Cortex of kidney (tissue), 1 donor: ENCODE results near the gene STRN3.
"Not testable (repeated sequence)": the region's sequence is repeated elsewhere in the genome, so short reads cannot be mapped to it uniquely, and the experiment has no call there.

Experiments used
- DNase-seq: peaks from one replicate; lab custom pipeline; 2025; lab: John Stamatoyannopoulos, UW

Gene STRN3

DNA sequence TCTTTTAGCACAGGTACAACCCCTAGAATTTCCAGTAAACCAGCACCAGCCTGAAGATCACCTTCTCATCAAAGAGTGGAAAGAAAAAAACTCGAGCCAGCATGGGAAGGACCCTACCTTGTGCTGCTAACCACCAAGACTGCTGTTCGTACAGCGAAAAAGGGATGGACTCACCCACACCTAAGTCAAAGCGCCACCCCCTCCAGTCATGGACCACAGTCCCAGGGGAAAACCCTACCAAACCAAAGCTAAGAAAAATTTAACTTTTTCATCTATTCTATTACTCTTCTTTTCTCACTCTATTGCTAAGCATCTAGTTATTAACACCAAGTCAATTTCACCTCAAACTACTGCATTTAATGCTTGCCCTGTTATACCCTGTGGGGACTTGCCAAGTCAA lies 56.4 kb downstream of the STRN3 start:
- DNase-seq: not testable (repeated sequence)

GRCh38 chr14:30967364-30968098 lies 58.6 kb downstream of the STRN3 start:
- DNase-seq: not testable (repeated sequence)

- DNase-seq: no peak
Measured at GRCh38 chr14:30966415-30967363, 59.5 kb downstream of the STRN3 start.

DNA sequence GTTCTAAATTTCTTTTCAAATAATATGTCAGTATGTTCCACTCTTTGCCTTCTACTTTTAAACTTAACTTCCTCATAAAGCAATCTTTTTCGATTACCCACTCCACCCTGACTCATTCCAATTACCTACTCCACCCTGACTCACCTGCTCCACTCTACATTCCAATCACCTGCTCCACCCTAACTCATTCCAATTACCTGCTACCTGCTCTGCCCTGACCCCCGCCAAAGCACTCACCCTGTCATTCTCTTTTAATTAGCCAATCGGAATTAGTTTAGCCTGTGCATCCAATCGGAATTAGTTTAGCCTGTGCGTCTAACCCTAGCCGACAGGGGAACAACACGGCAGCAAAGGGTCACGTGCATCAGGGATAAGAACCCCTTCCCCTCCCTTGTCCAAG lies 60.3 kb downstream of the STRN3 start:
- DNase-seq: not testable (repeated sequence)

- DNase-seq: not testable (repeated sequence)
Measured at GRCh38 chr14:30962537-30962936, 63.6 kb downstream of the STRN3 start.

GRCh38 chr14:30961330-30961729 lies 64.8 kb downstream of the STRN3 start:
- no peak for DNase-seq

GRCh38 chr14:30960216-30960615 lies 66.0 kb downstream of the STRN3 start:
- DNase-seq: no peak

- DNase-seq: no peak
Measured at GRCh38 chr14:30958555-30959407, 67.4 kb downstream of the STRN3 start.

- no peak for DNase-seq
Measured at GRCh38 chr14:30957813-30958370, 68.3 kb downstream of the STRN3 start.

DNA sequence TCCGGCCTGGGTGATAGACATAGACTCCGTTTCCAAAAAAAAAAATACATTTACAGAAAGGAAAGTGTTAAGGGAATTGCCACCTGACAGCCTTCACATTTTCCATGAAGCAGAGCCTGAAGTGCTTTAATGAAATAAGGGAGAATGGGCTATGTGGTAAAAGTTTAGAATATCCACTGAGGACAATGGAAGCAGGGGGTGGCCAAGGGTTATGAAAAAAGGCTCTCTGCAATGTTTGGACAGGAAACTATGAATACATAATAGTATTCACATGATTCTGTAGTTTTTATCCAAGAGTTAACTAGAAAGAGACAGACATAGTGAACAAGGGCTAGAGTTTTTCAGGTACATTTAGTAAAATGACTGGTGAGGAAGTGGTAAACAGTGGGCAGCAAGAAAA lies 76.5 kb downstream of the STRN3 start:
- no peak for DNase-seq

DNA sequence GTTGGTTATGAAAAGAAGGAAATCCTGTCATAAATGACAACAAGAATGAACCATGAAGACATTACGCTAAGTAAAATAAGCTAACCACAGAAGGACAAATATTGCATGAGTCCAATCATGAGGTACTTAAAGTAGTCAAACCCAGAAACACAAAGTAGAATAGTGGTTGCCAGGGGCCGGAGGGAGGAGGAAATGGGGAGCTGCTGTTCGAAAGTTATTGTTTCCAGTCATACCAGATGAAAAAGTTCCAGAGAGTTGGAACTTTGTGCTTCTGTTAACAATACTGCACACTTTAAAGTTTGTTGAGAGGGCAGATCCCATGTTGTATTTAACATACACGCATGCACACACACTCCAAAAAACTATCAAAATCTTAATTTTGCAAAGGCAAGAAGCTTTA lies 82.5 kb downstream of the STRN3 start:
- no peak for DNase-seq

GRCh38 chr14:30940886-30941285 lies 85.3 kb downstream of the STRN3 start:
- DNase-seq: no peak

GRCh38 chr14:30938617-30939016 lies 87.6 kb downstream of the STRN3 start:
- no peak for DNase-seq

DNA sequence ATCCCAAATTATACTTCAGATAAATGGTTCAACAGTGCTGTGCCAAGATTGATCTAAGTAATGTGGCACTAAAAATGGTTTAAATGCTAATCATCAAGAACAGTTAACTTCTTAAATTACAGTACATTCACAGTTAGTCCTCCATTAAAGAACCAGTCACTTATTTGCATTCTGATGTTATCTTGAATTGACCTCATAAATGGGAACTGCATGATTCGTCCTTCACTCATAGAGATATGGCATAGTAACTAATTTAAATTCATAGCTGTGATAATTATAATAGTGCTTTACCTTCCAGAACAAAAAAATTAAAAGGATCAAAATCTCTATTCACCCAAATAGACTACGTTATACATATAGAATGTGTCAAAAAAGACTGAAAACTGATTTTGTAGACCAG lies 90.7 kb downstream of the STRN3 start:
- no peak for DNase-seq

- not testable (repeated sequence) for DNase-seq
Measured at GRCh38 chr14:30933937-30934336, 92.2 kb downstream of the STRN3 start.

GRCh38 chr14:30928462-30928861 lies 97.7 kb downstream of the STRN3 start:
- no peak for DNase-seq

DNA sequence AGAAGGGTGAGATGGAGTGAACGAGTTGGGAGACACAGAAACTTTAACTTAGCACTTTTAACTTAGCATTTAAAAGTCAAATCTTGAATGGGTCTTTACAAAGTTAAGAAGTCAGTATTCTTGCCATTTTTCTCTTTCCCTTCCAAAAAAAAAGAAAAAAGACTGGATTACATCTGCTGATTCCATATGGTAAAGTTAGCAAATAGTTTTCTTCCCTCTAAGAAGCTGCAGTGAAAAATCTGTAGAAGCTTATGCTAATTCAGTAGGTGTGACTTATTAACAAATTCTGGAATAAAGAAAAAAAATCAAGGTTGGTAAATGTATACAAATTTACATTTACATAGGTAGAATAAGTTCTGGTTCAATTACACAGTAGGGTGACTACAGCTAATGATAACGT lies 100.9 kb downstream of the STRN3 start:
- DNase-seq: no peak

GRCh38 chr14:30921788-30922187 lies 104.4 kb downstream of the STRN3 start:
- no peak for DNase-seq

DNA sequence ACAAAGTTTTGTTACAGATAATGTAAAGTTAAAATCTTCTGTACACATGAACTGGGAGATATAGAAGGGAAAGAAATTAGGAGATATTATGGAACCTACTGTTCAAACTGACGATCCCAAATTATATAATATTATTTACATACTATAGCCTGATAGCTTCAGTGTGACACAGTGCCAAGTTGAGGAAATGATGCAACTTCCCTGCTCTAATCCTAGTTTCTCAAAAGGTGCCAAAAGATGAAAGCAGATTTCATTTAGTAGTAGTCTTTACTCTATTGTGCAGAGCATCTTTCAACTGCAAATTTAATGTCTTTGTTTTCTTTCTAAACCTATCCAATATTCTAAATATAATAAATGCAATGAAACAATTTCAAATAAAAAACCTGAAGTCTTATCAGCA lies 104.9 kb downstream of the STRN3 start:
- DNase-seq: no peak

- no peak for DNase-seq
Measured at GRCh38 chr14:30915596-30915995, 110.6 kb downstream of the STRN3 start.

GRCh38 chr14:30914812-30915211 lies 111.4 kb downstream of the STRN3 start:
- no peak for DNase-seq

GRCh38 chr14:30908826-30909225 lies 117.4 kb downstream of the STRN3 start:
- no peak for DNase-seq
